CD4-positive, alpha-beta T cell treated with Interleukin-12 subunit alpha and Interleukin-12 subunit beta, for 1 hour (primary cell): ENCODE results near the gene RASA2.

Source experiments
- DNase-seq: peaks from one replicate; pipeline ENCODE4 v3.0.0-alpha.2; 2020

The RASA2 gene

GRCh38 chr3:141486746-141487520 is at the start of gene RASA2:
TSS of gene RASA2 (plus strand) at chr3:141487027. CDS start at chr3:141487084, 57 bp downstream.
- peak; percentile 82 for DNase-seq

GRCh38 chr3:141439589-141439988 is 47.2 kb upstream of the RASA2 start:
- no peak for DNase-seq

DNA sequence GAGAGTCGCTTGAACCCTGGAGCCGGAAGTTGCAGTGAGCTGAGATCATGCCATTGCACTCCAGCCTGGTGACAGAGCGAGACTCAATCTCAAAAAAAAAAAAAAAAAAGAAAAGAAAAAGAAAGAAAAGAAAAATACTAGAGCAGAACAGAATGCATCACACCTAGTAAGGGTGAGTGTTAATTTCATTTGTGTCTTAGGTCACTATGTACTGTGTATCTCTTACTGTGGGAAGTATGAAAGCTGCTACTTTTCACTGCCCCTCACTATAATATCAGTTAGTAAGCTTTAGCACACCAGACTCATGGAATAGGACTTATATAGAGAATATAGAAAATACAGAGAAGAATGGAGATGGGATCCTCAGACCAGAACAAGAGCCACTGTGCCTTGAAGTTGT is 45.9 kb upstream of the RASA2 start:
- no peak for DNase-seq

DNA sequence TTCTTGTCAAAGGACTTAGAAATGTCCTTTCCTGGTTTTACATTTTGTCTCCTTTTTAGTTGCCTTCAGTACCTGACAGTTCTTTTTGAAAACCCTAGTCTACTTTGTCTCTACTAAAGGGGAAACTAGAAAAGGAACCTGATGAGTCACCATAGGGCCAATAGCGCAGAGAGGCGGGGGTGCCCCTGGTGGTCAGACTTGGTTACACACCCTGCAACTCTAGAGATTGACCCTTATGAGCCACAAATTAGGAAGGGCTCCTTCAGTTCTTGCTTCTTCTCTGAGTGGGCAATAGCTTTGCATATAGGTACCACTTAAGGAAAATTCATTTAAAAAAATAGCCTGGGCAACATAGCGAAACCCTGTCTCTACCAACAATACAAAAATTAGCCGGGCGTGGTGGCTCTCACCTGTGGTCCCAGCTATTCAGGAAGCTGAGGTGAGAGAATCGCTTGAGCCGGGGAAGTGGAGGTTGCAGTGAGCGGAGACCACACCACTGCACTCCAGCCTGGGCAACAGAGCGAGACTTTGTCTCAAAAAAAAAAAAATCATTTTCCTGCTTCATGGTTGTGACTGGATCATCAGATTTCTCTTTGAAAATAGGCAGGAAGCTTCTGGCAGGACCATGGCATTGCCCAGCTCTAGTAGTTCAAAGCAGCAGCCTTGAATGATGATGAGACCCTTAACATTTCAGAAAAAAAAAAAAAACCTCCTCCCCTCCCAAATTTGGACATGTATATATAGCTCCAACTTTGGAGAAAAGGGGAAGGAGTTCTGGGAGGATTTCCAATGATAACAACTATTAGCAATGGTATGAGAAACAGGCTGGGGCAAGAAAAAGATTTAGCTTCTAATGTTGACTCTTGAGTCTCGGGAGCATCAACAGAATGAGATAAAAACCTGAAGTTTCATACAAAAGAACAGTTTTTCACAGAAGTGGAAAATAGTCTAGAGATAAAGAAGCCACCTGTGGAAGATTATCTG is 45.2 kb upstream of the RASA2 start:
- peak; percentile 82 for DNase-seq

GRCh38 chr3:141442446-141442845 is 44.4 kb upstream of the RASA2 start:
- no peak for DNase-seq

- DNase-seq: no peak
Observed at GRCh38 chr3:141442914-141443313, 43.9 kb upstream of the RASA2 start.

DNA sequence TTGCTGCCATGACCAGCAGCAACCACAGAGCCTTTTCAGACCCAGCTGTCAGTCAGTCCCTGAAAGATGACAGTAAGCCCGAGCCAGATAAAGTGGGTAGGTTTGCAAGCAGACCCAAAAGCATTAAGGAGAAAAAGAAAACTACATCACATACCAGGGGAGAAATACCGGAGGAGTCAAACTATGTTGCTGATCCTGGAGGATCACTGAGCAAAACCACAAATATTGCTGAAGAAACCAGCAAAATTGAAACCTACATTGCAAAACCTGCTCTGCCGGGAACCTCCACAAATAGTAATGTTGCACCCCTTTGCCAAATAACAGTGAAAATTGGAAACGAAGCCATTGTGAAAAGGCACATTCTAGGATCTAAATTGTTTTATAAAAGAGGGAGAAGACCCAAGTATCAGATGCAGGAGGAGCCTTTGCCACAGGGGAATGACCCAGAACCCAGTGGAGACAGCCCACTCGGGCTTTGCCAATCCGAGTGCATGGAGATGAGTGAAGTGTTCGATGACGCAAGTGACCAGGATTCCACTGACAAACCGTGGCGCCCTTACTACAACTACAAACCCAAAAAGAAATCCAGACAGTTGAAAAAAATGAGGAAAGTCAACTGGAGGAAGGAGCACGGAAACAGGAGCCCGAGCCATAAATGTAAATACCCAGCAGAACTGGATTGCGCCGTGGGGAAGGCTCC is 42.1 kb upstream of the RASA2 start:
- DNase-seq: no peak

GRCh38 chr3:141445990-141446389 is 40.8 kb upstream of the RASA2 start:
- no peak for DNase-seq

GRCh38 chr3:141446737-141447136 is 40.1 kb upstream of the RASA2 start:
- DNase-seq: no peak

DNA sequence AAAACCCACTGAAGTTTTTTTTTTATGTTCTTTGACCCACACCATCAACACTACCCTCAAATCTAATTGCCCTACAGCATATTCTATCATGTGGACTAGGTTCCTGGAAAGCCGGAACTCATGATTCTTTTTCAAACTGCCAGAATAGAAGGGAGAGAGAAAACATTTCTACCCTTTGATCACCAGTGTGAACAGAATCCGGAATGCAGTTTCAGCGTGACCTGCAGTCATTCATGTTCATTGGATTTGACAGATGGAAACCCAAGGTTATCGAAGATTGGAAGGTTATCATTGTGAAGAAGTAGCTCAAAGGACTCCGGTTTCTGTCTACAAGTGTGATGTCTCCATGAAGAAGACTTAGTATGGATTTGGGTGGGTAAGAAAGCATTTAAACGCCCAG is 39.4 kb upstream of the RASA2 start:
- DNase-seq: no peak

- no peak for DNase-seq
Observed at GRCh38 chr3:141448606-141449220, 38.1 kb upstream of the RASA2 start.

- DNase-seq: no peak
Observed at GRCh38 chr3:141449424-141449823, 37.4 kb upstream of the RASA2 start.

- DNase-seq: no peak
Observed at GRCh38 chr3:141450727-141451375, 36.0 kb upstream of the RASA2 start.

DNA sequence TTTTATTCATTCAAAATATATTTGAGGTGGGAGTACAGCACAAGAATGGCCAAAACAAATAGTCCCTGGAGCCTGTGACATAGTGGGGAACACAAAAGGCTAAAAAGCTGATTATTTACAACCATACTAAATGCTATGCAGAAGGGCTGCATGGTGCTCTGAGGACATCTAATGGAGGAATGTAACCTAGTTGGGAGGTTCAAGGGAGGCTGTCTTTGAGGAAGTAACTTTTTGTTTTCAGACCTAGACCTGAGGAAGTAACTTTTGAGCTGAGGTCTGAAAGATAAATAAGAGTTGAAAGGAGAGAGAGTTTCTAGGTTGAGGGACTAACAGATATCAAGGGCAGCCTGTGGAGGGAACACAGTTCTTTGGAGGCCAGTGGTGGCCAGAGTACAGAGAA is 34.8 kb upstream of the RASA2 start:
- peak; percentile 70 for DNase-seq

DNA sequence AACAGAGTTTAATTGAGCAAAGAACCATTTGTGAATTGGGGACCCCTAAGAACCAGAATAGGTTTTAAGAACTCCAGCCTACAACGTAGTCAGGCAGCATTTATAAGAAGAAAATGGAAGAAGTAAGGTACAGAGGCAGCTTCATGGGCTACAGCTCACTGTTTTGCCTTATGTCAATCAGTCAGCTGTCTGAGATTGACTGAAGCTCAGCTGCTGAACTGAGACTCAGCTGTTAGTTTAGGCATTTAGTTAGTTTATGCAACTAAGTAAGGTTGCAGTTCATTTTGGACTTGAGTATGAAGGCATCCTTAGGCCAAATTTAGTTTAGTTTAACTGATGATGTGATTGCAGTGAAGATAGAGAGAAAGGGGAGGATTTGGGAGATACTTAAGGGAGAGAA is 34.1 kb upstream of the RASA2 start:
- no peak for DNase-seq

DNA sequence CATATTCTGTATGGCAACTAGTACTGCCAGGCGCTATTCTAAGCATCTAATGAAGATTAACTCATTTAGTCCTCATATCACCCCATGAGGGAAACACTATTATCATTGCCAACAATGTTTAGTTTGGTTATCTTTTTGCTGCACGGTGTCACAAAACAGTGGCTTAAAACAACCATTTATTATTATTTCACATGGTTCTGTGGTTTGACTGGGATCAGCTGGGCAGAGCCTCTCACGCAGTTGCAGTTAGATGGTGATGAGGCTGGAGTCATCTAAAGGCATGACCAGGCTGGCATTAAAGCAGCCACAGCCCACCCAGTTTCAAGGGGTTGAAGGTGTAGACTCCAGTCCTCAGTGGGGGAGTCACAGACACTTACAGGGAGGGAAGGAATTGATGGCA is 32.8 kb upstream of the RASA2 start:
- DNase-seq: no peak

DNA sequence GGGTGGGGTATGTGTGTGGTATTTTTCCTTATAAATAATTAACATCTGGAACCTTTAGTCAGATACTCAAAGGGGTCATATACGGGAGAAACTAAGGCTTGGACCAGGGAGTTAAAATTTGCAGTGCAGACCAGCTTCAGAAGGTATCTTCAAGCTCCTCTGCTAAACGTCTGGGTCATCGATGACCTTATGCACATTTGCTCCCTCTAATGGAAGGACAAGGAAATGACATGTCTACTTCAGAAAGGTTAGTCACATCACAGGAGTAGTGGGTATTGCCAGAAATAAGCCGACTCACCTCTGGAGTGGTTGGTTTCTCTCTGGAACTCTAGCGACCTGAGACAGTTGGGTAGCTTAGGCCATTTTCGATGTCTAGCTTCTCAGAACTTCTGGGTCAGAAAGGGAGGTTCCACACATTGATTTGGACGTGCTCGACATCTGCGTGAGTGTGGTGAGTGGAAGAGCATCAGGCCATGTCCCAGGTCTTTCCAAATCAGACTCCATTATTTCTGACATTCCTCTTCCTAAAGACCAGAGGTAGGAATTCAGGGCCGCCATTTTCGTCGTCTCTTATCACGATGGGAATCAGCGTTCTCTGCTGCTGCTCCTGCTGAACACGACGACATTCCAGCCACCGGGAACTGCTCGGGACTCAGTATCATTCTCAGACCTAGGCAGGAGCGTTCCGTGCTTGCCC is 31.8 kb upstream of the RASA2 start:
- peak; percentile 78 for DNase-seq

DNA sequence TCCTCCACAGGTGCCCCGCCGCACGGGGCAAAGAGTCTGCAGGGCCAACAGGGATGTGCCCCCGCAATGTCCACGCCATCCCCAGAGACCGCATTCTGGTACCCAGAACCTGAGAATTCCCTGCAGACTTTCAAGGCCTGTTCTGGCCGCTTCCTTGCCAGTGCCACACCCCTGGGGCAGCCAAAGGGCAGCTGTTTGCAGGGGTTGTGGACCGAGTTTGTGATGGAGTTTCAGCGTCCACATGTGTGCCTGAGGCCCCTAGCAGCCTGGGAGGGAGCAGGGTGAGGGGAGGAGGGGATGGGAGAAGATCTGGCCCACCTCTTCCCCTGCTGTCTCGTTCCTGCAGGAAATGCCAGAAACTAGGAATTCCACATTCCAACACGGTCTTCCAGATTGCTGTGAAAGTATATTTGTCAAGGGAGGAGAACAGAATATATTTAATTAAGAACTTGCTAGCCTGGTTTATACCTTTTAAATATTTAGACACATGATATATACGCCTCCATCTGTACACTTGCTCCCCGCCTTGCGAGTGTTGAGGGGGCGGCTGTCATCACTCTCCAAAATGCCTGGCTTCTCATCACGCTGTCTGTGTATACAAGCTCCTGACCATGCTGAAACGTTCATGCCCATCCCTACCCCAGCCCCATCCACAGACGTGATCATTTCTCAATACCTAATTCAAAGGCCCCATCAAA is 31.1 kb upstream of the RASA2 start:
- no peak for DNase-seq

DNA sequence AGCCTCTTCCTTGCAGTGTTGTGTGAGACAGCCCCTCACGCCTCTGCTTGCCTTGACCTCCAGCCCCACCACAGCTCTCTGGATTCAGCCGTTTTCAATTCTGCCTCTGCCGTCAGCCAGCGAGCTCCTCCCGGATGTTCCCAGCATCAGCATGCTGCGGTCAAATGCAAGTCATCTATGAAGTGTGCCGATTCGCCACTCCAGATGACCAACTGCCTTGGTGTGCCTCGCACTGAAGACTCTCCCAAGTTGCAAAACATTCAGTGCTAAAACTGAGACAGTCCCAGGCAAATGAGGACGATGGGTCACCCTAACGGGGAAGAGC is 30.6 kb upstream of the RASA2 start:
- no peak for DNase-seq

- DNase-seq: no peak
Observed at GRCh38 chr3:141457624-141458236, 29.1 kb upstream of the RASA2 start.

DNA sequence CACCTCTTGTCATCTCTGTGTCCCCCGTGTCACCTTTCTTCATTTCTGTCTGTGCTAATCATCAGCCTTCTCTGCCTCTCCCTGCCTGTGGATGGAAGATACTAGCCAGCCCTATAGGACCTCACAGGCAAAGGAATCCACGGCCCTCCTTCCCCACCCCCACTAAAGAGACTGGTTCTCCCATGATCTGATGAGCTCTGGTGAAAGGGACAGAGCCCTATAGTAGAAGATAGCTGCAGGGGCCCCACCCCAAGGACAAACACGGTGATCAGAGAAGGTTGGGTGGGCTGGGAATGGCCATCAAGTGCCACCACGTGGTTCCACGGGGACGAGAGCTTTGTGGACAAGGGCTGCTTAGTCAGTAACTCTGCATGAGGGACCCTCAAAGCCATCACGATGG is 27.8 kb upstream of the RASA2 start:
- no peak for DNase-seq
